PC-3 (cell line): Measurements from ENCODE around the gene DDX21. TPM values are rescaled to one million over a fixed set of nuclear protein-coding genes. Genes with fewer than 3 reads are reported as not detected.

ENCODE experiments used
- ATAC-seq: fragments of 200-7000 bp; cut with Tn5 transposase; 2 replicates; pipeline ENCODE4 v1.9.1; 2020; ENCODE audit warnings: mild to moderate bottlenecking, moderate library complexity
- BruUV-seq: library from RNA; stranded (reverse); fragments of 400-500 nt; replicated peaks from 2 replicates; lab custom pipeline; 2021; lab: Mats Ljungman, UMichigan
- CTCF ChIA-PET: fragments of 300-600 bp; sonication (Branson Sonifier 250); formaldehyde crosslinking; loops from one replicate; lab custom pipeline; 2022; ENCODE audit warnings: antibody characterized with exemption; lab: Charles Lee
- POLR2A ChIA-PET: fragments of 300-600 bp; sonication (Branson Sonifier 250); formaldehyde crosslinking; loops from one replicate; lab custom pipeline; 2022; ENCODE audit warnings: antibody characterized with exemption; ENCODE audit not compliant: unreplicated experiment; lab: Charles Lee
- DNase-seq: peaks from one replicate; pipeline ENCODE4 v3.0.0-alpha.2; 2015
- H2AFZ ChIP-seq: fragments of 300-600 bp; sonication (generic); 2 replicates; pipeline ENCODE4 v1.6.0; 2016; ENCODE audit warnings: antibody characterized with exemption, low read length
- H3F3A ChIP-seq: fragments of 300-600 bp; sonication (generic); one replicate; pipeline ENCODE4 v1.6.0; 2017; ENCODE audit warnings: antibody characterized with exemption, low read length, control low read depth, mild to moderate bottlenecking; ENCODE audit not compliant: unreplicated experiment
- H3K27ac ChIP-seq: fragments of 300-600 bp; sonication (generic); 2 replicates; pipeline ENCODE4 v1.5.1; 2016; ENCODE audit warnings: mild to moderate bottlenecking, low read length
- H3K27me3 ChIP-seq: fragments of 300-600 bp; sonication (generic); 2 replicates; pipeline ENCODE4 v1.6.1; 2016; ENCODE audit warnings: low read length, mixed read lengths
- H3K36me3 ChIP-seq: fragments of 300-600 bp; sonication (generic); 2 replicates; pipeline ENCODE4 v1.6.1; 2016; ENCODE audit warnings: low read depth, mixed run types, low read length, mixed read lengths
- H3K4me1 ChIP-seq: fragments of 300-600 bp; sonication (generic); 2 replicates; pipeline ENCODE4 v1.5.1; 2016; ENCODE audit warnings: low read length; ENCODE audit not compliant: insufficient read depth
- H3K4me2 ChIP-seq: fragments of 300-600 bp; sonication (generic); 2 replicates; pipeline ENCODE4 v1.6.0; 2016; ENCODE audit warnings: low read length
- H3K4me3 ChIP-seq: fragments of 300-600 bp; sonication (generic); 2 replicates; pipeline ENCODE4 v1.5.1; 2016; ENCODE audit warnings: mild to moderate bottlenecking, low read length, mixed read lengths
- H3K79me2 ChIP-seq: fragments of 300-600 bp; sonication (generic); 2 replicates; pipeline ENCODE4 v1.6.1; 2017; ENCODE audit warnings: low read length, mixed read lengths
- H3K9ac ChIP-seq: fragments of 300-600 bp; sonication (generic); 2 replicates; pipeline ENCODE4 v1.6.0; 2016; ENCODE audit warnings: mild to moderate bottlenecking, low read length
- H3K9me2 ChIP-seq: fragments of 300-600 bp; sonication (generic); replicated peaks from 2 replicates; pipeline ENCODE4 v1.6.1; 2016; ENCODE audit warnings: mixed run types, low read length, mixed read lengths
- H3K9me3 ChIP-seq: fragments of 300-600 bp; sonication (generic); 2 replicates; pipeline ENCODE4 v1.6.1; 2016; ENCODE audit warnings: low read length, mixed read lengths
- H4K20me1 ChIP-seq: fragments of 300-600 bp; sonication (generic); 2 replicates; pipeline ENCODE4 v1.6.1; 2016; ENCODE audit warnings: low read length, mixed read lengths
- CTCF ChIP-seq: fragments of 300-600 bp; sonication (generic); conservative IDR thresholded peaks from 2 replicates; pipeline ENCODE4 v1.5.1; 2017; ENCODE audit warnings: antibody characterized with exemption, low read depth, mild to moderate bottlenecking, low read length
- EZH2 ChIP-seq: fragments of 300-600 bp; sonication (generic); IDR thresholded peaks from one replicate; pipeline ENCODE4 v1.6.1; 2017; ENCODE audit warnings: antibody characterized with exemption, mild to moderate bottlenecking, low read length; ENCODE audit not compliant: unreplicated experiment
- EZH2phosphoT487 ChIP-seq: fragments of 300-600 bp; sonication (generic); IDR thresholded peaks from 2 replicates; pipeline ENCODE4 v1.6.1; 2018; ENCODE audit warnings: mild to moderate bottlenecking, antibody characterized with exemption, low read length, borderline replicate concordance
- intact Hi-C: fragments of 100-400 bp; cut with micrococcal nuclease; formaldehyde crosslinking; loops from 2 replicates; pipeline ENCODE4 v1.9.0; 2023
- total RNA-seq: library from RNA; depleted of rRNA; stranded (reverse); fragments of >200 nt; gene quantifications from 2 replicates; pipeline ENCODE4 v1.2.3, GENCODE V29; 2014

Gene DDX21
- total RNA-seq, 1 experiment from 2014 or later, result 169 TPM

GRCh38 chr10:69014171-69014570 is 58.2 kb downstream of the DDX21 start:
- Histone ChIP-seq H3K9me2 (no peaks in the 10 kb centered on the region), H4K20me1 (no peaks in the 10 kb centered on the region), H2AFZ (no peak overlapping the region), H3K9me3 (no peaks in the 10 kb centered on the region), H3K4me3 (no peak overlapping the region), H3K4me2 (no peak overlapping the region), H3K36me3 (peaks cover 51% of the 10 kb centered on the region), H3K27me3 (no peaks in the 10 kb centered on the region), H3K79me2 (no peaks in the 10 kb centered on the region), H3F3A (no peaks in the 10 kb centered on the region), H3K4me1 (no peaks in the 10 kb centered on the region), H3K27ac (no peak overlapping the region), H3K9ac (no peak overlapping the region)
- TF ChIP-seq CTCF (no peak), EZH2phosphoT487 (no peak), EZH2 (no peak)
- no peak for ATAC-seq
- ChIA-PET POLR2A (no interaction called here), CTCF (no interaction called here)
- intact Hi-C loops, result no loop called here
- no peak for DNase-seq
- BruUV-seq, result no TSS peak

GRCh38 chr10:69018613-69019012 is 62.6 kb downstream of the DDX21 start:
- no peak overlapping the region for H3K27ac ChIP-seq
- peaks cover 26% of the 10 kb centered on the region; the same call in 1 of the 2 replicates for H3K36me3 ChIP-seq
- no peak for TF ChIP-seq CTCF
- no peak for TF ChIP-seq EZH2phosphoT487
- TF ChIP-seq EZH2, result no peak
- ChIA-PET POLR2A (no interaction called here), CTCF (interaction anchor here (0.6 kb wide), 1 partner anchor 68 kb away, joined by 3 read pairs; no protein-coding TSS in a partner anchor)
- no peaks in the 10 kb centered on the region for H3K9me2 ChIP-seq
- ATAC-seq (no peak), DNase-seq (no peak)
- no peak overlapping the region for H2AFZ ChIP-seq
- H3K4me3 ChIP-seq, result no peak overlapping the region
- H3K27me3 ChIP-seq, result no peaks in the 10 kb centered on the region
- H3K4me1 ChIP-seq, result no peaks in the 10 kb centered on the region
- intact Hi-C loops, result no loop called here
- no peak overlapping the region for H3K4me2 ChIP-seq
- H4K20me1 ChIP-seq, result no peaks in the 10 kb centered on the region
- H3K9ac ChIP-seq, result no peak overlapping the region
- no TSS peak for BruUV-seq
- no peaks in the 10 kb centered on the region for H3K9me3 ChIP-seq
- no peaks in the 10 kb centered on the region for H3F3A ChIP-seq
- H3K79me2 ChIP-seq, result no peaks in the 10 kb centered on the region

GRCh38 chr10:69022611-69023010 is 66.6 kb downstream of the DDX21 start:
- Histone ChIP-seq H2AFZ (no peak overlapping the region), H3K4me3 (no peak overlapping the region), H3K36me3 (no peaks in the 10 kb centered on the region), H3K4me2 (no peak overlapping the region), H4K20me1 (no peaks in the 10 kb centered on the region), H3K9me2 (no peaks in the 10 kb centered on the region), H3K79me2 (no peaks in the 10 kb centered on the region), H3K27me3 (no peaks in the 10 kb centered on the region), H3K4me1 (no peaks in the 10 kb centered on the region), H3K9me3 (no peaks in the 10 kb centered on the region), H3F3A (no peaks in the 10 kb centered on the region), H3K27ac (no peak overlapping the region), H3K9ac (no peak overlapping the region)
- TF ChIP-seq CTCF, result no peak
- TF ChIP-seq EZH2phosphoT487, result no peak
- TF ChIP-seq EZH2, result no peak
- ChIA-PET POLR2A (no interaction called here), CTCF (no interaction called here)
- DNase-seq (no peak), ATAC-seq (no peak)
- BruUV-seq, result no TSS peak
- intact Hi-C loops, result no loop called here
